ENCODE measurements around the gene PARD6G.

GRCh38 chr18:80202264-80202998, 44.9 kb downstream of the PARD6G start:
- TF ChIP-seq USF2 (CRISPR knock-in tag; IDR thresholded peaks at IDR 0.05) (no peak), NR1H2 (CRISPR knock-in tag; IDR thresholded peaks at IDR 0.05) (no peak), E2F4 (CRISPR knock-in tag; IDR thresholded peaks at IDR 0.05; ENCODE audit: borderline replicate concordance, low read depth) (no peak), CTCF (IDR thresholded peaks at IDR 0.05) (no peak), TP53 (CRISPR knock-in tag; IDR thresholded peaks at IDR 0.05) (no peak), CREB1 (CRISPR knock-in tag; IDR thresholded peaks at IDR 0.05) (no peak), SP1 (CRISPR knock-in tag; conservative IDR thresholded peaks at IDR 0.05) (no peak), ZNF138 (CRISPR knock-in tag; conservative IDR thresholded peaks at IDR 0.05) (no peak)
